ENCODE results near the gene NALCN.

NALCN gene

DNA sequence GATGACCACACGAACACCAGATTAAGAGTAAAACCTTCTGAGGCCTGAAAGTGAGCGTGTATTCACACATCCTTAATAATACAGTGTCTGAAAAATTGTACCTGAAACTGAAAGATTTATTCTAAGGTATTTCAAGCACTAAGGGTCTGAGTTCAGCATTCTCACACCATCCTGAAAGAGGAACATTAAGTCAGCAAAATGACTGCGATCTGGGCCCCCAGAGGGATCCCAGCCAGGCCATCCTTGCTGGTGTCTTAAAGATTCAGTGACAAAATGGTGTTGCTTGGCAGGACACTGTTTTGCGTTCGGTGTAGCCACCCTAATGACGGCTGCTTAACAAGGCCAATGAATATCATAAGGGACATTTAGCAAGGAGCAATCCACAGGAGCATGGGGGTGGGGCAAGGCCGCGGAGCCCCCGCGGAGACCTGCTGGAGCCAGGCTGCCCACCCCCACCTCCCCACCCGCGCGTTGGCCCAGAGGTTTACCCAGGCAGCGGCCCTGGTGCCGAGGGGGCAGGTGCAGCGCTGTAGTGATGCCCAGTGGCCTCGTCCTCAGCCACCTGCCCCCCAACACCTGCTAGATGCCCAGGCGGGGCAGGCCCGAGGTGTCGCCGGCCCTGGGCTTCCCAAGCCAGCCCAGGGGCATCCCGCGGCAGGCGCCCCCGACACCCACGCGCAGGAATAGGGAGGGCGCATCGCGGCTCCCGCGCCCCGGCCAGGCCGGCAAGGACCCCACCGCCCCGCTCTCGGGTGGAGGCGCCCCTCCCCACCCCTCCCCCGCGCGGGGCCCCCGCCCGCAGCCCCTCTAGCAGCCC is 742 bp downstream of the NALCN start:
- DNase-seq (ENCODE audit: low spot score) = peak; percentile 29

DNA sequence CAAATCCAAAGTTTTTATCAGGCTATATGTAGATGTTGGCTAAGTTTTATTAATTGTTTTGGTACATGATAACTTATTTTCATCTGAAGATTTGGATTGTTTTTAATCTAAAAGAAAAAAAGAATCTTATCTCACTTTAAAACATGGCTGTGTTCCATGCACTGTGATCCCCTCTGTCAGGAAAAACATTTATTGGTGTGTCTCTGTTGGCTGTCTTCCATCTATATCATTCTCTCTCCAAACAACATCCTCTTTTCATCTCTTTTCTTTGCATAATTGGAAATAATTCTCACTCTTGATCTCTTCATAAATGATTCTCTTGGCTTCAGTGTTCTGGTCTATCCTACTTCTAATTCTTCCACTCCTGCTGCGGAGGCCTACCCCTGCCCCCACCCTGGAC is 4.2 kb downstream of the NALCN start:
- DNase-seq (ENCODE audit: low spot score) = no peak

DNA sequence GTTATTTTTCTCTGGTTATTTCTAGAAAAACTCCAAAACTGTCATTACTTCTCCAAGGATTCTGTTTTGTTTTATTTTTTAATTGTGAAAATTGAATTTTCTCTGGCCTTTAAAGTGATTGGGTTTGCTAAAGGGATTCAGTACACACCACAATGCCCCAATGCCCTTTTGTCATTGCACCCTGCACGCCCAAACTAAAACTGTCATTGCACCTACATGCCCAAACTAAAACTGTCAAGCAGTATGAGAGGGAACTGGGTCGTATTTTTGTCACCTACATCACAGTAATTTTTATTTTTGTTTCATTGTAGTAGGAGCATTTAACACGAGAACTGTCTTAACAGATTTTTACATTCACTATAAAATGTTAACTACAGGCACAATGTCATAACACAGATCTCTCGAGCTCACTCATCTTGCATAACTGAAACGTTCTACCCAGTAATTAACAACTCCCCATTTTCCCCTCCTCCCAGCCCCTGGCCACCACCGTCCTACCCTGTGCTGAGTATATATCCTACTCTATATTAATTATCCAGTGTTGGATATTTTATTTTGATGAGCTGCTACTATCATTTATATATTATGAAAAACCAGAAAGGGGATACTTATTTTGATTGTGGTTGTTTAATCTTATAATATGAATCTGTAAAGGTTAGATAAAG is 7.2 kb downstream of the NALCN start:
- no peak for DNase-seq (ENCODE audit: low spot score)

DNA sequence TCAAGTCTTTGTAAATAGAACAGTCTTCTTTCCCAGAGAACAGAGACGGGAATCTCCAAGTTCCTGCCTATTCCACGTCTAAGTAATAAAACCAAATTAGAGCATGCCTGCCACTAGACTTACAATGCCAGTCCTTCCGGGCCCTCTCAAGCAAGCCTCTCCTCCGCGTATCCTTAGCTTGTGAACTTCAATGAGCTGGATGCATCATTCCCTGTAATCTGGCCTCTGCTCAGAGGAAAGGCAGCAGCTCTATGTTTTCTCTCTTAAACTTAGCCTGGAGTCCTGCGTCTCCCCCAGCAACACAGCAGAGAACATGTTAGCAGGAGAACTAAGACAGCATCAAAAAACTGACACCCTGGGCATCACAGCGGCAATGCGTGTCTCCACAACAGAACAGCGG is 8.2 kb downstream of the NALCN start:
- DNase-seq (ENCODE audit: low spot score) = no peak

DNA sequence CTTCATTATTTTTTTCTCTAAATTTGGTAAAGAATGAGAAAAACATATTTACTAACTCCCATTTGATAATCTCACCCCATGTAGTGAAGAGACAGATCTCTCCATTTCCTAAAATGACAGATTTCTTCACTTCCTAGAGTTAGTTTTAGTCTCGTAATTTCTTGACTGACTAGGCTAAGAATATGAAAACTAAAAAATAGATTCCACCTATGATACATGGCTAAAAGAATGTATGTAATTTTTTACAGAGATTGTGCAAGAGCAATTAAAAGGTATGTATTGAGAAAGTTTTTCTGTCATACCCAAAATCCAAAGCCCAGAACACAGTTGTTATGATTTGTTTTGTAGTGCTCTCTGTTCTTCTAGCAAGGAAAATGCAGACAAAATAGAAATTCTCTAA is 9.5 kb downstream of the NALCN start:
- no peak for DNase-seq (ENCODE audit: low spot score)

DNA sequence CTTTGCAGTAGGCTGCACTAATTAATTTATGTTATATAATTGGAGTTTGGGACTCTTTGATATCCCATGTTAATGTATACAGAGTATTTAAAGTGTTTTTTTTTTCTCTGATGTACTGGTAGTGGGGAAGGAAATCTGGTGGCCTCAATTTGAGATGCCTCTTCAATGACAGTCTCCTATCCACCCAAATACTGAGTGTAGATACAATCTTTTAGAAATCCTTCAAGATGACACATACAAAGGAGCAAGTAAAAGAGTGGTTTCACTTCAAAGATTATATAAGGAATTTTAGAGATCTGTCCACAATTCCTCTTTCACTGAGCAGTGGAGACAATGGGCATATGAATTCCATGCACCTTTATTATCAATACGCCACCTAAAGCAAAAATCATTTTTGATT is 15.1 kb downstream of the NALCN start:
- no peak for DNase-seq (ENCODE audit: low spot score)

DNA sequence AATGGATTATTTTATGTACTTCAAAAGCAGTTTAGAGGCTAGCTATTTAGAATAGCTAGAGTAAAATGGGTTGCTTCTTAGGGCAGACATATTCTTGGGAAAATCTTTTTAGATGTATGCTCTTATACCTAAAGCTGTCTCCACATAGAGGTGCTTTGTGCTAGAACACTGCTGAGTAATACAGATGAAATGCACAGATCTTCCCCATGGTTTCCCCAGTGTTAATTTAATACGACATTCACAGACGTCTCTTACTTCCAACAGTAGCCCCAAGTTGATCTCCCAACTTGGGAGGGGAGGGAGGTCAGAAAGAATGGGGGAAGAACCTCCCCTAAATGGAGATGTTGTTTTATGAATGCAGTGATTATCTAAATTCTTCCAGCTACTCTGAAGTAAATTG is 16.9 kb downstream of the NALCN start:
- no peak for DNase-seq (ENCODE audit: low spot score)

DNA sequence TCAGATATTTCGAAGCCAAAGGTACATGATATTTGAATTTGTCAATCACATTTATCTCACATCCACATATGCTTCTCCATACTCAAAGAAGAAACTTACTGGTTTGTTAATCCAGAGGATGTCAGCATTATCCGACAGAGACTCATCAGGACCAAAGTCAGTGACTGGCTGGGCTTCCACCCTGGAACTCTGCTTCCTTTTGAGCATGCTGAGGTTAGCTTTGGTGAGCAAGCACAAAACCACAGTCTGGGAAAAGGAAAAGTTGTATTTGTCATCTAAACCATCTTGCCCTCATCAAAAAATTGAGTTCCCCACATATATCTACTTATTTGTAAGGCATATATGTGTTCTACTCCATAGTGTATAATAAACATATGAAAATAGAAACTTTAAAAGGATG is 17.4 kb downstream of the NALCN start:
- DNase-seq (ENCODE audit: low spot score) = no peak

DNA sequence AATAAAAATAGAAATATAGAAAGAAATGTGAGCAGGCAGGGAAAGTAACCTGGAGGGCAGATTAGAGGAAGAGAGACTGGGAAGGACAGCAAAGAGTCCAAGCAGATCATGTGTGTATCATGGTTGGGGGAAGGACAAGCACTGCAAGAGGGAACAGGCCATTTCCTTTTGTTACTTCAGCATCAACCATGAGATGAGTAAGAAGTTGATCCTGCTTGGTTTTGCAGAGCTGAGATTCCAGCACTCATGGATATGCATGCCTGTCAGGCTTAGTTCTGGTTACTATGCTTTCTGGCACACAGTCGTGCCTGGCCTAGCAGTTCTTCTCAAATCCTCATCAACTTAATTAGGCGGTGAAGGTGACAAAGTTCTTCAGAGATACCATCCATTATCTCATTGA is 18.1 kb downstream of the NALCN start:
- no peak for DNase-seq (ENCODE audit: low spot score)

DNA sequence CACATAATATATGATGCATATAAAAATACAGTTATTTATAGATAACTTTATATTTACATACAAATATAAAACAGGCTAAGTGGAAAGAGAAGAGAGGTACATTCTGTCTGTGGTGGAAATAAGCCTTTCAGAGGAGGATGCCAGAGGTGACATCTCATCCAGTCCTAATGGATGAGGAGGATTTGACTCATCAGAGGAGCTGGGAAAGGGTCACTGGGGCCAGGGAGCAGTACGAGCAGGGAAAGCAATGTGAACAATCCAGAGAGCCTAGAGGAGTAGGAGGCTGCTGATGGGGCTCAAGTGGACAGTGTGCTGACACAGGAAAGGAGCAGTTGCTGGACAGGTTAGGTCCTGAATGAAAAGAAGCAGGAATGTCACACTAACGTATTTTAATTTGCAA is 18.6 kb downstream of the NALCN start:
- no peak for DNase-seq (ENCODE audit: low spot score)

DNA sequence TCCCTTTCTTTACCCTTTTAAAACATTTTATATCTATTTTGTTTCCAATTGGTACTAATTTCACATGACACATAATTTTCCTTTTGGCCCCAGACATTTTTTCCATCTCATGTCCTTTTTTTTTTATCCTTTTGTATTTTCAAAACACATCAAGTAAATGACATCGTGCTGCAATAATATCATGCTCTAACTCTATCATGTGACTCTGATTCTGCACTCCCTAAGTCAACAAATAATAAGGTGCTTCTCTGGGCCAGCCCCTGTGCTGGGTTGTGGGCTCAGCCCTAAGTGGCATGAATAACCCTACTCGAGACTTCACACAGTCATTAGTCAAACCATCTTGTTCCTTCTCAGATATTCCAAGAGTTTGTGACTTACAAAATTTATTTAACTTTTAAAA is 21.7 kb downstream of the NALCN start:
- DNase-seq (ENCODE audit: low spot score) = no peak

DNA sequence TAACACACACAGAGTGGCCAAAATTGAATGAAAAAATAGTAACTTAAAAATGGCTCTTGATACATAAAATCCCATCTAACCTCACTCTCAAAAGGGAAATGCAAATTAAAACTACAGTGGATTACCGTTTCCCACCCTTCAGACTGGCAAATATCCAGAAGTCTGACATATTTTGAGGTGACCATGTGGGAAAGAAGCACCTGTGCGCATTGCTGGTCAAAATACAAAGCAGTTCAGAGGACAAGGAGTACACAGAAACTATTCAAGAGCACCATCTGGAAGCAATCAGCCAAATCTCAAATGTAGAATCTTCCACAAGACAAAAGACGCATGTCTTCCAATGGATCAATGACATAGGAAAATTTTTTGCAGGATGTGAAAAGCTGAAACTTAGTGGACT is 23.2 kb downstream of the NALCN start:
- DNase-seq (ENCODE audit: low spot score) = no peak

DNA sequence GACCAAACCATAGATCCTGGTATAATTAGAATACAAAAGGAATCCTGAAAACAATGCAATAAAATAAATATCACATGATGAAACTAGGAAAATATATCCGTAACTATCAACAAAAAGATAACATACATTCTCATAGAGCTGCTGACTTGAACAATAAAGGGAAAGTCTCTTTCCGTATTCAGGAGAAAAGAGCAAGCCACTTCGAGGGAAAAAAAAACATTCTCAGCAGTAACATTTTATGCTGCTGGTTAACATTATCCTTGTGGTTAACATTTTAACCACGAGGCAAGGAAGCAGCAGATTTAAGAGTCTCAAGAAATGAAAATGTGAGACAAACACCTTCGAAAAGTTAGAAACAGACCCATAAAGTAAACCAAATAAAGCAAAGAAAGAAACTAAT is 25.8 kb downstream of the NALCN start:
- no peak for DNase-seq (ENCODE audit: low spot score)

DNA sequence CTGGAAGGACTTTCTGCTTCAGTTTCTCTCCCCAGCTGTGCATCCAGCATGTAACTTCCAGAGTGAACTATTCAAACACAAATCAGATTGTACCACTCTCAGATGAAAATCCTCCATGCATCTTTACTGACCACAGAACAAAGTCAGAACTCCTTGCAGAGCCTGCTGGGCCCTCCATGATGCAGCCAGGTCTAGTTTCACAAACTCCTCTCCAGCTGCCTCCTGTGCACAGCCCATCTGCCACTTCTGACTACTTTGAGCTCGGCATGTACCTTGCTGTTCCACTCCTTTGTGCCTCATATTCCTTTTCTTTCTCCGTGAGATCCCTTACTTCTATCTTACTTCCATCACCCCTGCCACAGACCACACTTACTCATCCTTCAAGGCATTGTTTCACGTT is 31.4 kb downstream of the NALCN start:
- DNase-seq (ENCODE audit: low spot score) = no peak

DNA sequence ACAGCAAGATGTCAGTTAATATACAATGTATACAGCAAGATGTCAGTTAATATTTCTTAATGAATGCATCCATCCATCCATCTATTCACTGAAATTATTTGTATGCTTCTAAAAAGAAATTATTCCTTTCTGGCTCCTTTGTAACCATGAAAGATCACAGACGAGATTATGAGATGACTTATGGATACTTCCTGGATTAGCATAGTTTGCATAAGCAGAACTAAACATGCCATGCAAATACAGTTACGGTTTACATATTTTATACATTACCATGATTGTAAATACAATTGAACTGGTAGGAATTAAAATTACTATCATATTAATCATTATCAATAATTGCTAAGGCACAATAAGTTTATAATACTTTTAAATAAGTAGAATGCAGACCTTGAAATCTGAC is 32.7 kb downstream of the NALCN start:
- DNase-seq (ENCODE audit: low spot score) = no peak

DNA sequence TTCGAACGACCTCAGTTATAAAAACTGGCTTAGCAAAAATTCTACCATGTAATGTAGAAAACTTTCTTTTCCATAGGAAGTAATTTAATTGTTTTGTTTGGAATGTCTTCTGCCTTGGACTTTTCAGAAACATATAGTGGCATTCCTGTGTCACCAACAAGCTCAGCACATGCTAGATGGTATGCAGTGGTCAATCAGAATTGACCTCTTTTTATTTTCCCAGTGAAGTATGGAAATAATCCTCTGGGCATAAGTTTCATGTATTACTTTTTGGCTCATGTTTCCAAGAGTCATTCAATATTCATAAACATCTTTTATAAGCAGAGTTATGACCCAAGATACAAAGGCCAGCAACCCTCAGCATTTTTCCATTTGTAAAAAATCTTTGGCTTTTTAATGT is 33.6 kb downstream of the NALCN start:
- no peak for DNase-seq (ENCODE audit: low spot score)

DNA sequence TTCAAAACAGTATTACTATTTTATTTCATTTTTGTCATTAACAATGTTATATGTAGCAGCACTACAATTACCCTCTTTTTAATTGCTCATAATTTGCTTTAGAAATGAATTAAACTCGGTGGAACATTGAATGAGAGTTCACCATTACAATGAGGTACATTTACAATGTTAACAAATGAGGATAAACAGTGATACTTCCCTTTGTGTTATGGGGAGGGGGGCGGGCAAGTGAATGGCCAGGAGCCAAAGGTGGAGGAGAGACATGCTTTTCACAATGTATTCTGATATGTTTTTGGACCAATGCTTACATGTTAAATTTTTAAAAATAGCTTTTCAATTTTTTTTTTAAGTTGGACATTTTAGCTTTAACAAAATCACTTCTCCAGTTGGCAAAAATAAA is 34.2 kb downstream of the NALCN start:
- DNase-seq (ENCODE audit: low spot score) = peak; percentile 26

DNA sequence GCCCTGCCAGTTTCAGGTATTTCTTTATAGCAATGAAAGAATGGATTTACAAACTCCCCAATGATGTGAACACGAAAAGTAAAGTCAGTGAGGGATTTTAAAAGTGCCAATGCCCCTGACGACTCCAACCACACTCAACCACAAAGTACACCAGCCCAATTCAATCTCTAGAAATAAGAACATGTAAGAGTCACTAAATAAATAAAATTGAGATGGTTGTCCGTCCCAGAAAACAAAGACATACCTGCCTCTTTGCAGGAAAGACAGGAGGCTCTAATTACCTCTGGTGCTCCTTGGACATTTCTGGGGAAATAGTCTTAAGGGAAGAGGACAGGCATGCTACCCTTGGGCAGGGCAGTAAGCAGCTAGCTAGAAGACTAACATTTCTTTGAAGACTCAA is 55.8 kb downstream of the NALCN start:
- DNase-seq (ENCODE audit: low spot score) = no peak

DNA sequence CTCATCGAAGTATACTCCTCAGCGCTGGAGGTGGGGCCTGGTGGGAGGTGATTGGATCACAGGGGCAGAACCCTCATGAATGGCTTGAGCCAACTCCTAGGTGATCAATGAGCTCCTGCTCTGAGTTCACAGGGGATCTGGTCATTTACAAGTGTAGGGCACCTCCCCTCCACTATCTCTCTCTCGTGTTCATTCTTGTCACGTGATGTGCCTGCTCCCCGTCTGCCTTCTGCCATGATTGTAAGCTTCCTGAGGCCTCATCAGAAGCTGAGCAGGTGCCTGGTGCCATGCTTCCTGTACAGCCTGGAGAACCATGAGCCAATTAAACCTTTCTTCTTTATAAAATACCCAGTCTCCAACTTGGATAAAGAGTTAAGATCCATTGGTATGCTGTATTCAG is 61.4 kb downstream of the NALCN start:
- DNase-seq (ENCODE audit: low spot score) = no peak

DNA sequence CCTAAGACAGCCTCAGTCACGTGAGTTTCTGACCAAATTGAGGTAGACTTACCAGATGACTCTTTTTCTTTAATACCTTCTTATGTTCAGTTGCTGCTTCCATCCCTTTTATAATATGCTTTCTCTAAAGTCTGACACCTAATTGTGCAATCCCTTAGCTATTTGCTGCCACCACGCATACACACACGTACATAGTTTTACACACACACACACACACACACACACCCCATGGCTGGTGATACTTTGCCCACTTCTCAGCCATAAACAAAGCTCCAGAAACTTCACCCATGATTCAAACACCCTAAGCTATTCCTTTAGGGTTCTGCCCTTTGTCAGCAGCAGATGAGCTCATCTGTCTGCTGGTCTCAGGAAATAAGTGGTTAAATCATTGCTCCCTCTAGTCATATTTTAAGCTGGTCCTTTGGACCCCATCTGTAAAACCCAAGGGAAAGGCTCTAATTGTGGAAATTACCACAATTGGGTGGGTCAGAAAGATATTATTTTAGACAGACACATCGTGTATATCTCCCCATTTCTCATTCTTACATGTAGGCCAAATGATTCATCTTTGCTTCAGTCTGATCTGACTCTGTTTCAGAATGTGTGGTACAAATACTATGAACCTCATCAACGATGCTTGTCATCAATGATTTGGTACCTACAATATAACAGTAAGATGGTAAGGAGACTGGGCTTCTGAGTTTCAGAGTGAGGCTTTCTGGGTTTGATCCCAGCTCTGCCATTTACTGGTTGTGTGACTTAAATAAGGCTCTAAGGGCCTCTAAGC is 69.2 kb downstream of the NALCN start:
- DNase-seq (ENCODE audit: low spot score) = no peak

DNA sequence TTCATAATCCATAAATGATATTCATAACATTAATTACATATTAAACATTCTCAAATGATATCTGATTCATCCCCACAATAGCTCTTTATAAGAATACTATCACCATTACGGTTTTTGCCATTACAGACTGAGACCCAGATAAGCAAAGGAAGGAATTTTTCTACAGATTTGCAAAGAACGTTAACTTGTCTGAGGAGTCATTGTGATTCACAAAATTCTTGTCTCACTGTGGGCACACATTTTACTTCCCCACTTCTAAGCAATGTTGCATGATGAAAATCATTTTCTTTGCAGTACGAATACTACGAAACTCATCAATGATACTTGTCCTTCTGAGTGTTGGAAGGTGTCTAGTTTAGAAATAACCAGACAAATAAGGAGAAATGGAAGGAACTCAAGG is 70.1 kb downstream of the NALCN start:
- no peak for DNase-seq (ENCODE audit: low spot score)

DNA sequence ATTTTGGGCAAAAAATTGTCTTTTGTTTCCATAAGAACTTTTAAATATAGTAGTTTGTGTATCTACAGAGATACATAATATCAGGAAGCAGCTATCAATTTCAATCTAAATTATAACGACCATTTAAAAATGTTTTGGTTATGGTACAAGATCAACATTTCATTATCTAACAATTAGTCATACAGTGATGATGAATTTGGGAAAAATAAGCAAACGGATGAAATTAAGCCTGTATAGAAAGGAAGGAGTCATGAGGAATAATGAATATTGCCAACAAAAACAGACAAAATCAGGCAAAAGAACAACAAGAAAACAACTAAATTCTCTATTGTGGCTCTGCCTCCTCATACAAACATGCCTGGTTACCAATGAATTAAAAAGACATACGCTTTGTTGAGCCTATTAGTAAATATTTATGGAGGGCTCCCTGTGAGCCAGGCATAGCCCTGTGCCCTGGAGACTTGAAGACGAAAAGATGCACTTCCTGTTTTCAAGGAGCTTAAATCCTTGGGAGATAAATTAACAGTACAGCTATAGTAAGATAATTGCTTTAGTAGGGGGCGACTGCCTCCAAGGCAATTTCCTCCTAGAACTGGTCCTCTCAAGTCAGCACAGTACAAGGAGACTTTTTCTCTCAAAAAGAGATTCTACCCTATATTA is 73.0 kb downstream of the NALCN start:
- DNase-seq (ENCODE audit: low spot score) = no peak

DNA sequence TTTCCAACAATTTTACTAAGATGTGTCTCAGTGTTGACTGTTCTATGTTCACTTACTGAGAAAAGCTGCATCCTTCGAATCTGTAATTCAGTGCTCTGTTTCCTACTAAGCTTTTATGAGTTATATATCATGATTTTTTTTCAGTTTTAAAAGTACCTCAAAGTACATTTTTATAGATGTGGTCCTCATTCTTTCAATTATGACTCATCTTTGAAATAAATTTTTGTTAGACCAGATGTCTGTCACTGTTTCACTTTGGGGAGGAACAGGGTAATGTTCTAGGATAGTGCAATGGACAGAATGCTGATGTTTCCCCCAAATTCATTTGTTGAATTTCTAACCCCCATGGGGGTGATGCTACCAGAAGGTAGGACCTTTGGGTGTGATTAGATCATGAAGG is 74.8 kb downstream of the NALCN start:
- DNase-seq (ENCODE audit: low spot score) = no peak
